GM12878 (cell line): ENCODE data around the gene SLC22A23. TPM values are rescaled to one million over a fixed set of nuclear protein-coding genes. Genes with fewer than 3 reads are reported as not detected.

Experiments
- ATAC-seq: fragments of 200-7000 bp; cut with Tn5 transposase; 3 replicates; pipeline ENCODE4 v1.9.1; 2020; ENCODE audit warnings: mild to moderate bottlenecking, moderate library complexity
- BruUV-seq: library from RNA; stranded (reverse); fragments of 400-500 nt; replicated peaks from 2 replicates; lab custom pipeline; 2021; lab: Mats Ljungman, UMichigan
- CTCF ChIA-PET: fragments of 300-600 bp; sonication (Branson Sonifier 250); formaldehyde crosslinking; extraction: SDS; loops from one replicate; lab custom pipeline; 2021; ENCODE audit warnings: inconsistent platforms; lab: Yijun Ruan, JAX
- POLR2A ChIA-PET: fragments of 350-600 bp; formaldehyde crosslinking; extraction: SDS; loops from one replicate; lab custom pipeline; 2021; ENCODE audit warnings: inconsistent platforms; lab: Charles Lee
- RAD21 ChIA-PET: fragments of 300-600 bp; sonication (Branson Sonifier 250); formaldehyde crosslinking; loops from one replicate; lab custom pipeline; 2023; ENCODE audit warnings: antibody characterized with exemption; ENCODE audit not compliant: unreplicated experiment; lab: Charles Lee
- SMC1A ChIA-PET: fragments of 300-600 bp; sonication (Branson Sonifier 250); formaldehyde crosslinking; loops from one replicate; lab custom pipeline; 2023; ENCODE audit not compliant: unreplicated experiment, uncharacterized antibody; lab: Charles Lee
- DNase-seq: peaks from one replicate; pipeline ENCODE4 v3.0.0-alpha.2; 2011; ENCODE audit warnings: low read depth, low spot score
- FAIRE-seq: peaks from 3 replicates; lab custom pipeline; 2011; peaks lifted over from hg19 to GRCh38; lab: Jason Lieb, UNC
- H2AFZ ChIP-seq: 2 replicates; pipeline ENCODE4 v1.6.0; 2011; ENCODE audit warnings: low read depth, low read length, control low read depth; ENCODE audit not compliant: control insufficient read depth
- H3K27ac ChIP-seq: 2 replicates; pipeline ENCODE4 v1.5.1; 2011; ENCODE audit warnings: control low read depth; ENCODE audit not compliant: control insufficient read depth, insufficient read depth
- H3K27me3 ChIP-seq, 2 experiments: replicated peaks in 1 of 2; 2 replicates each; pipeline versions ENCODE4 v1.6.0 to v1.6.1; 2011; ENCODE audit warnings: low read length in 1 of 2; ENCODE audit not compliant: control insufficient read depth in 2 of 2, insufficient read depth in 2 of 2
- H3K36me3 ChIP-seq, 2 experiments: 2 replicates each; pipeline ENCODE4 v1.5.1; 2011; ENCODE audit warnings: low read length in 1 of 2; ENCODE audit not compliant: control insufficient read depth in 2 of 2, insufficient read depth in 2 of 2
- H3K4me1 ChIP-seq: 2 replicates; pipeline ENCODE4 v1.6.1; 2011; ENCODE audit warnings: mild to moderate bottlenecking, low read length, moderate library complexity, mixed read lengths; ENCODE audit not compliant: control insufficient read depth, insufficient read depth
- H3K4me2 ChIP-seq: 2 replicates; pipeline ENCODE4 v1.6.0; 2011; ENCODE audit warnings: control low read depth; ENCODE audit not compliant: control insufficient read depth, insufficient read depth
- H3K4me3 ChIP-seq: fragments of 200-600 bp; sonication (generic); 2 replicates; pipeline ENCODE4 v1.5.1; 2016
- H3K79me2 ChIP-seq: 2 replicates; pipeline ENCODE4 v1.6.0; 2011; ENCODE audit warnings: low read length; ENCODE audit not compliant: control insufficient read depth, insufficient read depth
- H3K9ac ChIP-seq: 2 replicates; pipeline ENCODE4 v1.8.0; 2011; ENCODE audit warnings: low read length, control low read depth, mixed read lengths; ENCODE audit not compliant: control insufficient read depth, insufficient read depth
- H3K9me3 ChIP-seq: replicated peaks from 3 replicates; pipeline ENCODE4 v1.5.1; 2011; ENCODE audit warnings: mild to moderate bottlenecking, low read length; ENCODE audit not compliant: control insufficient read depth, insufficient read depth
- H4K20me1 ChIP-seq: 2 replicates; pipeline ENCODE4 v1.6.0; 2011; ENCODE audit not compliant: control insufficient read depth, insufficient read depth
- CEBPB ChIP-seq, 2 experiments: fragments of 150-350 bp in 1 of 2; IDR thresholded peaks; 2 replicates each; pipeline ENCODE4 v1.6.1; 2012 to 2014; ENCODE audit warnings: low read depth in 2 of 2, low read length in 2 of 2, borderline replicate concordance in 1 of 2, inconsistent platforms in 1 of 2
- CHD1 ChIP-seq: IDR thresholded peaks from 2 replicates; pipeline ENCODE4 v1.6.1; 2012; ENCODE audit warnings: low read depth, low read length, improper control_type of control experiment
- CHD4 ChIP-seq: fragments of 200-600 bp; sonication (generic); IDR thresholded peaks from 2 replicates; pipeline ENCODE4 v1.6.1; 2016; ENCODE audit warnings: mild to moderate bottlenecking
- HDAC6 ChIP-seq: fragments of 200-600 bp; sonication (generic); IDR thresholded peaks from one replicate; pipeline ENCODE4 v1.8.0; 2017; ENCODE audit warnings: antibody characterized with exemption; ENCODE audit not compliant: unreplicated experiment
- IRF4 ChIP-seq: IDR thresholded peaks from 2 replicates; pipeline ENCODE4 v1.6.1; 2011; ENCODE audit warnings: low read depth, low read length
- WGBS: methylation state at CpG from one replicate; pipeline ENCODE4 v1.1.6; 2016; ENCODE audit warnings: low lambda C conversion rate; ENCODE audit not compliant: insufficient replicate concordance, insufficient coverage; ENCODE audit errors: missing lambda C conversion rate; 5-methylcytosine and 5-hydroxymethylcytosine counted together
- in situ Hi-C: fragments of 300-500 bp; cut with MboI; formaldehyde crosslinking; loops from 9 replicates; pipeline ENCODE4 v1.14.3; 2018; ENCODE audit warnings: mixed read lengths
- intact Hi-C: fragments of 100-400 bp; cut with micrococcal nuclease; formaldehyde crosslinking; loops from one replicate; pipeline ENCODE4 v1.14.2; 2022; ENCODE audit not compliant: unreplicated experiment
- polyA plus RNA-seq, 11 experiments: library from polyadenylated mRNA; depleted of rRNA in 4 of 11; unstranded in 6 of 11; stranded (reverse) in 5 of 11; fragments of >200 nt; fragmentation: Nextera tagmentation in 4 of 11; fragmentation: Illumina TruSeq in 1 of 11; extraction: Ambion mirVana in 4 of 11; extraction: Trizol in 1 of 11; gene quantifications; 1 replicate in 1 of 11; 2 replicates in 10 of 11; pipeline versions ENCODE4 v1.2.1 to v1.2.3, GENCODE V29; 2011 to 2016; ENCODE audit warnings: inconsistent platforms in 2 of 11, missing spikeins in 2 of 11, low read depth in 1 of 11
- total RNA-seq, 4 experiments: library from RNA; depleted of rRNA in 3 of 4; stranded (reverse); fragments of >200 nt in 3 of 4; fragmentation: Illumina TruSeq in 1 of 4; extraction: Trizol in 1 of 4; gene quantifications; 2 replicates each; pipeline versions ENCODE4 v1.2.1 to v1.2.3, GENCODE V29; 2013 to 2021
- TF ChIP-seq, protein P1 (sequence below): fragments of 450-650 bp; formaldehyde crosslinking; IDR thresholded peaks from 2 replicates; pipeline ENCODE4 v1.5.0; 2022; ENCODE audit warnings: mild to moderate bottlenecking, missing genetic modification characterization
- TF ChIP-seq, protein P2 (sequence below): fragments of 450-650 bp; IDR thresholded peaks from 2 replicates; pipeline ENCODE4 v1.6.1; 2017; ENCODE audit warnings: low read depth, mild to moderate bottlenecking, moderate library complexity
- TF ChIP-seq, protein P3 (sequence below): fragments of 450-650 bp; IDR thresholded peaks from 2 replicates; pipeline ENCODE4 v1.6.1; 2017; ENCODE audit warnings: mild to moderate bottlenecking

The SLC22A23 gene
- total and polyA plus RNA-seq, 10 of the 15 experiments (the other 5 are each of a cell fraction or from before 2014, with no cell fraction given) = 0.20 to 2.4 (median 0.74) TPM

DNA sequence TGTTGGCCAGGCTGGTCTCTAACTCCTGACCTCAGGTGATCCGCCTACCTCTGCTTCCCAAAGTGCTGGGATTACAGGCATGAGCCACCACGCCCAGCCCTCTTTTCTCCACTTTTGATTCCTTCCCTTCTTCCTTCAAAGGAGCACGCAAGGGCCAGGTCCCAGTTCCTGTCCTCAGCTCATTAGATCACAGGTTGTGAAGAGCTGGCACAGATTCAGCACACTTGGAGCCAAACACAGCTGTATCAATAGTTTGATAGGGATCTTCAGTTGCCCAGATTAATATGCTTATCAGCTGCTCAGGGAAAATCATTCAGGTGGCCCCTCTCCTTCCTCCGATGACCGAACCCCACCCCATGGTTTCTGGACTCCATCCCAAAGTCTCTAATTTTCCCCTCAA lies 14.4 kb upstream of the SLC22A23 start (continued):
- TF ChIP-seq, protein P1, sequence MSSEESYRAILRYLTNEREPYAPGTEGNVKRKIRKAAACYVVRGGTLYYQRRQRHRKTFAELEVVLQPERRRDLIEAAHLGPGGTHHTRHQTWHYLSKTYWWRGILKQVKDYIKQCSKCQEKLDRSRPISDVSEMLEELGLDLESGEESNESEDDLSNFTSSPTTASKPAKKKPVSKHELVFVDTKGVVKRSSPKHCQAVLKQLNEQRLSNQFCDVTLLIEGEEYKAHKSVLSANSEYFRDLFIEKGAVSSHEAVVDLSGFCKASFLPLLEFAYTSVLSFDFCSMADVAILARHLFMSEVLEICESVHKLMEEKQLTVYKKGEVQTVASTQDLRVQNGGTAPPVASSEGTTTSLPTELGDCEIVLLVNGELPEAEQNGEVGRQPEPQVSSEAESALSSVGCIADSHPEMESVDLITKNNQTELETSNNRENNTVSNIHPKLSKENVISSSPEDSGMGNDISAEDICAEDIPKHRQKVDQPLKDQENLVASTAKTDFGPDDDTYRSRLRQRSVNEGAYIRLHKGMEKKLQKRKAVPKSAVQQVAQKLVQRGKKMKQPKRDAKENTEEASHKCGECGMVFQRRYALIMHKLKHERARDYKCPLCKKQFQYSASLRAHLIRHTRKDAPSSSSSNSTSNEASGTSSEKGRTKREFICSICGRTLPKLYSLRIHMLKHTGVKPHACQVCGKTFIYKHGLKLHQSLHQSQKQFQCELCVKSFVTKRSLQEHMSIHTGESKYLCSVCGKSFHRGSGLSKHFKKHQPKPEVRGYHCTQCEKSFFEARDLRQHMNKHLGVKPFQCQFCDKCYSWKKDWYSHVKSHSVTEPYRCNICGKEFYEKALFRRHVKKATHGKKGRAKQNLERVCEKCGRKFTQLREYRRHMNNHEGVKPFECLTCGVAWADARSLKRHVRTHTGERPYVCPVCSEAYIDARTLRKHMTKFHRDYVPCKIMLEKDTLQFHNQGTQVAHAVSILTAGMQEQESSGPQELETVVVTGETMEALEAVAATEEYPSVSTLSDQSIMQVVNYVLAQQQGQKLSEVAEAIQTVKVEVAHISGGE (CRISPR knock-in tag) = no peak
- TF ChIP-seq CHD1 (no peak), IRF4 (no peak)
- TF ChIP-seq, protein P2, sequence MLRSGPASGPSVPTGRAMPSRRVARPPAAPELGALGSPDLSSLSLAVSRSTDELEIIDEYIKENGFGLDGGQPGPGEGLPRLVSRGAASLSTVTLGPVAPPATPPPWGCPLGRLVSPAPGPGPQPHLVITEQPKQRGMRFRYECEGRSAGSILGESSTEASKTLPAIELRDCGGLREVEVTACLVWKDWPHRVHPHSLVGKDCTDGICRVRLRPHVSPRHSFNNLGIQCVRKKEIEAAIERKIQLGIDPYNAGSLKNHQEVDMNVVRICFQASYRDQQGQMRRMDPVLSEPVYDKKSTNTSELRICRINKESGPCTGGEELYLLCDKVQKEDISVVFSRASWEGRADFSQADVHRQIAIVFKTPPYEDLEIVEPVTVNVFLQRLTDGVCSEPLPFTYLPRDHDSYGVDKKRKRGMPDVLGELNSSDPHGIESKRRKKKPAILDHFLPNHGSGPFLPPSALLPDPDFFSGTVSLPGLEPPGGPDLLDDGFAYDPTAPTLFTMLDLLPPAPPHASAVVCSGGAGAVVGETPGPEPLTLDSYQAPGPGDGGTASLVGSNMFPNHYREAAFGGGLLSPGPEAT = no peak

DNA sequence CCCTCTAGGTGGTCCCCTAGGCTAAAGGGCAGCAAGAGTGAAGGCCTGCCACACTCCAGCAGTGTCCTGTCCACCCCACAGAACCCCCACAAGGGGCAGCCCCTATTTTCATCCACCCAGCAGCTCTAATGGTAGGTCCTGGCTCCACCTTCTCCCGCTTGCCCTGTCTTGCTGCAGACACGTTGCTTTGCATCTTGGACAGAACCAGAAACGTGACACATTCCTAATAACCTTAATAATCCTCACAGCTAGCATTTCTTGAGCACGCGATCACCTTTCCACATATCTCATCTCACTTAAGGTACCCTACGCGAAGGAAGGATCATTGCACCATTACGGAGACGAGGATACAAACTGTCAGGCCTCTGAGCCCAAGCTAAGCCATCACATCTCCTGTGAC lies 11.7 kb upstream of the SLC22A23 start:
- no peaks in the 10 kb centered on the region for H3K36me3 ChIP-seq
- H3K4me2 ChIP-seq = no peak overlapping the region
- peaks cover 0 to 3% of the 10 kb centered on the region in 2 experiments; a peak in 1 of 4 replicates for H3K27me3 ChIP-seq
- SMC1A ChIA-PET = no interaction called here
- ATAC-seq (no peak), DNase-seq (no peak), FAIRE-seq (no peak)
- POLR2A ChIA-PET = no interaction called here
- no peak overlapping the region for H2AFZ ChIP-seq
- no TSS peak for BruUV-seq
- no peaks in the 10 kb centered on the region for H3K4me1 ChIP-seq
- H3K9ac ChIP-seq = no peak overlapping the region
- intact Hi-C loops = no loop called here
- no peak overlapping the region for H3K27ac ChIP-seq
- no peak overlapping the region for H3K4me3 ChIP-seq
- RAD21 ChIA-PET = no interaction called here
- in situ Hi-C loops = no loop called here
- 61% methylated on average over 9 of the region's 9 CpGs for WGBS
- H3K79me2 ChIP-seq = no peaks in the 10 kb centered on the region
- no peaks in the 10 kb centered on the region for H4K20me1 ChIP-seq
- CTCF ChIA-PET = no interaction called here
- no peaks in the 10 kb centered on the region for H3K9me3 ChIP-seq
- TF ChIP-seq, protein P1 (CRISPR knock-in tag) = no peak
- TF ChIP-seq HDAC6 = no peak
- TF ChIP-seq CHD4 = no peak
- TF ChIP-seq, protein P3, sequence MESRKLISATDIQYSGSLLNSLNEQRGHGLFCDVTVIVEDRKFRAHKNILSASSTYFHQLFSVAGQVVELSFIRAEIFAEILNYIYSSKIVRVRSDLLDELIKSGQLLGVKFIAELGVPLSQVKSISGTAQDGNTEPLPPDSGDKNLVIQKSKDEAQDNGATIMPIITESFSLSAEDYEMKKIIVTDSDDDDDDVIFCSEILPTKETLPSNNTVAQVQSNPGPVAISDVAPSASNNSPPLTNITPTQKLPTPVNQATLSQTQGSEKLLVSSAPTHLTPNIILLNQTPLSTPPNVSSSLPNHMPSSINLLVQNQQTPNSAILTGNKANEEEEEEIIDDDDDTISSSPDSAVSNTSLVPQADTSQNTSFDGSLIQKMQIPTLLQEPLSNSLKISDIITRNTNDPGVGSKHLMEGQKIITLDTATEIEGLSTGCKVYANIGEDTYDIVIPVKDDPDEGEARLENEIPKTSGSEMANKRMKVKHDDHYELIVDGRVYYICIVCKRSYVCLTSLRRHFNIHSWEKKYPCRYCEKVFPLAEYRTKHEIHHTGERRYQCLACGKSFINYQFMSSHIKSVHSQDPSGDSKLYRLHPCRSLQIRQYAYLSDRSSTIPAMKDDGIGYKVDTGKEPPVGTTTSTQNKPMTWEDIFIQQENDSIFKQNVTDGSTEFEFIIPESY = no peak
- no peak for TF ChIP-seq CEBPB (IDR thresholded peaks at IDR 0.05; ENCODE audit: borderline replicate concordance in 1 of 2, low read depth in 2 of 2, low read length in 2 of 2)
